DMS53 treated with DMSO at 0.1 percent for 48 hours (cell line): ENCODE measurements around the gene RAB3D.
"Not testable (repeated sequence)": the region's sequence is repeated elsewhere in the genome, so short reads cannot be mapped to it uniquely, and the experiment has no call there.

ENCODE experiments used
- DNase-seq: peaks from one replicate; lab custom pipeline; 2025; ENCODE audit not compliant: unreplicated experiment; lab: John Stamatoyannopoulos, UW

The RAB3D gene

DNA sequence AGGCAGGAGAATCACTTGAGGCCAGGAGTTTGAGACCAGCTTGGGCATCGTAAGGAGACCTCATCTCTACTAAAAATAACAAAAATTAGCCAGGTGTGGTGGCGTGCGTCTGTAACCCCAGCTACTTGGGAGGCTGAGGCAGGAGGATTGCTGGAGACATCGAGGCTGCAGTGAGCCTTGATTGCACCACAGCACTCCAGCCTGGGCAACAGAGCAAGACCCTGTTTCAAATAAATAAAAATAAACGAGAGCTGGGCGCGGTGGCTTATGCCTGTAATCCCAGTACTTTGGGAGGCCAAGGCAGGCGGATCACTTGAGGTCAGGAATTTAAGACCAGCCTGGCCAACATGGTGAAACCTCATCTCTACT, 626 bp upstream of the RAB3D start:
- not testable (repeated sequence) for DNase-seq

GRCh38 chr19:11338569-11339253, 746 bp downstream of the RAB3D start:
- DNase-seq: no peak

- DNase-seq: no peak
These were observed 1.3 kb downstream of the RAB3D start for GRCh38 chr19:11338121-11338520.

- DNase-seq: no peak
These were observed 2.4 kb downstream of the RAB3D start for GRCh38 chr19:11337080-11337479.

- DNase-seq: no peak
These were observed 3.9 kb downstream of the RAB3D start for GRCh38 chr19:11335449-11336146.

DNA sequence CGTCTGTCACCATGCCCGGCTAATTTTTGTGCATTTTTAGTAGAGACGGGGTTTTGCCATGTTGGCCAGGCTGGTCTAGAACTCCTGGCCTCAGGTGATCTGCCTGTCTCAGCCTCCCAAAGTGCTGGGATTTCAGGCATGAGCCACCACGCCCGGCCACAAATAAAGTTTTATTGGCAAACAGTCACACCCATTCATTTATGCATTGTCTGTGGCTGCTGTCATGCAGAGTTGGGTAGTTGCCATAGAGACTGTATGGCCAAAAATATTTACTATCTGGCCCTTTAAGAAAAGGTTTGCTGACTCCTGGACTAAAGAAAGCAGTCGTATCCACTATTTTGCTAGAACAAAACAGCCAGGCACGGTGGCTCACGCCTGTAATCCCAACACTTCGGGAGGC, 5.6 kb downstream of the RAB3D start:
- DNase-seq: not testable (repeated sequence)

GRCh38 chr19:11332822-11333221, 6.6 kb downstream of the RAB3D start:
- DNase-seq: no peak

- DNase-seq: no peak
These were observed 8.0 kb downstream of the RAB3D start for GRCh38 chr19:11331502-11331901.

- DNase-seq: no peak
These were observed 9.3 kb downstream of the RAB3D start for GRCh38 chr19:11330127-11330526.

DNA sequence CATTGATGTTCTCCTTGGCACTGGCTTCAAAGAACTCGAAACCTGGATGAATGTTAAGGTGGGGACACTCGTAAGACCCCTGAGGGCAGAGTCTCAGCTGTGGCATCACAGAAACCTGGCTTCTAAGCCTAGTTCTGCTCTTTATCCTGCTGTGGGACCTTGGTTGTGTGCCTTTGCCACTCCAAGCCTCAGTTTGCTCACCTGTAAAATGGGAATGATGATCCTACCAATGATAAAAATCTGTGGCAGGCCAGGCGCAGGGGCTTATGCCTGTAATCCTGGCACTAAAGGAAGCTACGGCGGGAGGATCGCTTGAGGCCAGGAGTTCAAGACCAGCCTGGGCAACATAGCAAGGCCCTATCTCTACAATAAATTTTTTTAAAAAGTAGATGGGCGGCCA, 13.9 kb downstream of the RAB3D start:
- DNase-seq: no peak

DNA sequence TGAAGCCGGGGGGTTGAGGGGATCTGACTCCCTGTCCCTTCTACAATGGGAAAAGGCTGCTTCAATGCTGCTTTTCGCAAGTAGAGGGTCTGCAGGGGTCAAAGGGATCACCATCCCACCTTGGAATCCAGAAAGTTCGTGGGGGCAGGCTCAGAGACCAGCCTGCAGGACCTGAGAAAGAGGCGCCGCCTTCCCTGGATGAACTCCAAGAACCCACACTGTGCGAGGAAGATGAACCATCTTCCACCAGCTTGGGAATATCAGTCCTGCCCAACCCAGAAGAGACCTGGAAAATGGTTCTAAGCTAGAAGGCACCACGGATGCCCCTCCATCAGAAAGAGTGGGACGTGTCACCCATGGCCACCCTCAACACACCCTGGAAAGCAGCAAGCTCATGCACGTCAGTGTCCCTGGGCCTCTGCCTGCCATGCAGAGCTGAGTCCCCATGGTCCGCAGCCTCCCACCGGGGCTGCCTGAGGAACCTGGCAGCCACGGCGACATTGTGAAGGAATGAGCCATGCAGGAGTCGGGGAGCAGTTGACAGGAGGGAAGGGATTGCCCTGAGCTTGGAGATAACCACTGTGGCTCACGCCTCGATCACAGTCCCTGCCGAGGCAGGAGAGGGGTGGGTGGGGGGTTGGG, 14.6 kb downstream of the RAB3D start:
- DNase-seq: no peak

GRCh38 chr19:11324079-11324661, 15.3 kb downstream of the RAB3D start:
- DNase-seq: no peak

DNA sequence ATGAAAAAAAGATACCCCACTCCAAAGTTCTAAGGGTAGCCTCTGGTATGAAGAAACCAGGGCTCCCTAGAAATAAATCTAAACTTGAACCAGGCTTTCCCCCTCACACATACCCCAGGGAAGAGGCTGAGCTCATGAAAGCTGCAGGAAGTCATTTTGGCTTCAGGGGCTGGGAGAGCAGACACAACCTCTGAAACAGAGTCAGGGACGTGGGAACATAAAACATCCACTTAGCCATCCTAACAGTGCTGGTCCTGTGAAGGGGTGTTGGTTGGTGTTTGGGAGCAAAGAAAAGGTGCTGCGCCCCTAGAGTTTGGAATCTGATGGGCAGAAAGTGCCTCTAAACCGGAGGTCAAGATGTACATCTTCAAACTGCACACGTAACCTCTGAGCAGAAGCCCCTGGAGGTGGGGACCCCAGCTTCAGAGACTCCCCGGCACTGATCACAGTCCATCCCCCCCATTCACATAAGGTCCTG, 15.8 kb downstream of the RAB3D start:
- DNase-seq: no peak

DNA sequence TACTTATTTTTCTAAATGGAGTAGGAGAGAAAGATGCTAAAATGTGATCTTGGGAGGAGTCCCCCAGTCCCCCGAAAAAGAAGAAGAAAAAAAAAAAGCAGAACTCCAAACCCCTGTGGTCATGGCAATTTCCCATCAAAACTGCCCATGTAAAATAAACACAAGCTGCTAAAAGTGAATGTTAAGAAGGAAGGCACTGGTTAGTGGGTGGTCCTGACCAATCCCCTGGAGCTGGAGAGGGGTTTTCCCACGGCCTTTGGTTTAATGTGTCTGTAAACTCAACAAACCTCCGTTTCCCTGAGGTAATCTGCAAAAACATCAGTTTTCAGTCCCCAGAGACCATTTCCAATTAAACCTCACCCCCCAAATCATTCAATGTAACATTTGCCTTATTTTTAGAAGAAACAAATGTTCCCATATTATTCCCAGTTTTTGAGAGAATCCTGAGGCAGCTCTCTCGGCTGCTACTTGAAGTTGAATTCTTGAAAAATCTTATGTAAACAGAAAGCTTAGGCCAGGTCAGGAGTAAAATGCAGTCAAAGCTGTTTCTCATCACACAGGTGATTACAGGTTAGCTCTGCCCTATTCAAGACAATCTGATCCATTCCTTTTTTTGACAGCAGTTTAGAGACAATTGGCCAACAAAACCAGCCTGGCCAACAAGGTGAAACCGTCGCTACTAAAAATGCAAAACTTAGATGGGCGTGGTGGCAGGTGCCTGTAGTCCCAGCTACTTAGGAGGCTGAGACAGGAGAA, 17.0 kb downstream of the RAB3D start:
- no peak for DNase-seq

GRCh38 chr19:11321191-11322126, 18.0 kb downstream of the RAB3D start:
- DNase-seq: no peak

DNA sequence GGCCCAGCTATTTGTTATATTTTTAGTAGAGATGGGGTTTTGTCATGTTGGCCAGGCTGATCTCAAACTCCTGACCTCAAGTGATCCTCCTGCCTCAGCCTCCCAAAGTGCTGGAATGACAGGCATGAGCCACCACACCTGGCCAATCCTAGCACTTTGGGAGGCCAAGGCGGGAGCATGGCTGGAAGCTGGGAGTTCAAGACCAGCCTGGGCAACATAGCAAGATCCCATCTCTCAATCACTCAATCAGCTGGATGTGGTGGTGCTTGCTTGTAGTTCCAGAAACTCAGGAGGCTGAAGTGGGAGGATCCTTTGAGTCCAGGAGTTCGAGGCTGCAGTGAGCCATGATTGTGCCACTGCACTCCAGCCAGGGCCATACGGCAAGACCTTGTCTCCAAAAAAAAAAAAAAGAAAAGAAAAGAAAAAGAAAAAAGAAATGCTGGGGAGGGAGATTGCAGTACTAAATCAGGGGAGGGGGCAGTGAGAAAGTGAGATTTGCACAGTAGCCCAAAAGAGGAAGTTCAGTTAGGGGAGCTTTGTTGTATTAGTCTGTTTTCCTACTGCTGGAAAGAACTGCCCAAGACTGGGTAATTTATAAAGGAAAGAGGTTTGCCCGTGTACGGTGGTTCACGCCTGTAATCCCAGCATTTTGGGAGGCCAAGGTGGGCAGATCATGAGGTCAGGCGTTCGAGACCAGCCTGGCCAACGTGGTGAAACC, 19.0 kb downstream of the RAB3D start:
- DNase-seq: not testable (repeated sequence)

- no peak for DNase-seq
These were observed 33.1 kb downstream of the RAB3D start for GRCh38 chr19:11306337-11306736.

GRCh38 chr19:11304936-11305335, 34.5 kb downstream of the RAB3D start:
- no peak for DNase-seq

DNA sequence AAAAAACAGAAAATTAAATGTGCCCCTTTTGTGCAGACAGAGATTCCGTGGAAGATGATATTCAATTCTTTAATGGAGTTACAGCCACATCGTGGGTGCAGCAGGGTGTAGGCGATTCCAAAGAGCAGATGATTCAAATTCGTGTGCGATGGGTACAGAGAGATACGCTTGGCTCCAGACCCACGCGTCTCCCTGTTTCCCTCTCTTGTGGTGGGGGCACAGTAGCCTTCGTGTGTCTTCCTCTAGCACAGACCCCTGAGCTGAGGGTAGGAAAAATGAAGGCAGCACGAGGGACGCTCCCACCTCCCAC, 38.7 kb downstream of the RAB3D start:
- no peak for DNase-seq
